C4-2B (cell line): ENCODE data around the gene PIWIL4.

ENCODE experiments used
- CTCF ChIP-seq: fragments of 450-650 bp; conservative IDR thresholded peaks from 2 replicates; pipeline ENCODE4 v1.5.1; 2017; ENCODE audit warnings: mild to moderate bottlenecking
- ZFX ChIP-seq: fragments of 450-650 bp; IDR thresholded peaks from 2 replicates; pipeline ENCODE4 v1.6.1; 2017

GRCh38 chr11:94536386-94536785 is 30.8 kb upstream of the PIWIL4 start:
- no peak for TF ChIP-seq CTCF
- no peak for TF ChIP-seq ZFX
